DOHH2 (cell line): Measurements from ENCODE around the gene MATK.

ENCODE experiments used
- H3F3A ChIP-seq: fragments of 200-600 bp; sonication (generic), shearing (Covaris generic); 2 replicates; pipeline ENCODE4 v1.6.0; 2016; ENCODE audit warnings: antibody characterized with exemption, mild to moderate bottlenecking; ENCODE audit not compliant: control insufficient read depth, insufficient read depth
- H3K27ac ChIP-seq: fragments of 200-600 bp; sonication (generic); 2 replicates; pipeline ENCODE4 v1.5.1; 2014; ENCODE audit warnings: low read depth, mild to moderate bottlenecking, low read length, moderate library complexity
- H3K27me3 ChIP-seq: fragments of 200-600 bp; sonication (generic); 2 replicates; pipeline ENCODE4 v1.6.1; 2014; ENCODE audit warnings: mild to moderate bottlenecking, low read length, mixed read lengths; ENCODE audit not compliant: control insufficient read depth
- H3K36me3 ChIP-seq: fragments of 200-600 bp; sonication (generic); 2 replicates; pipeline ENCODE4 v1.6.1; 2014; ENCODE audit warnings: mild to moderate bottlenecking, low read length, moderate library complexity, mixed read lengths; ENCODE audit not compliant: control insufficient read depth
- H3K4me1 ChIP-seq: fragments of 200-600 bp; sonication (generic); 2 replicates; pipeline ENCODE4 v1.6.1; 2014; ENCODE audit warnings: mild to moderate bottlenecking, low read length, mixed read lengths; ENCODE audit not compliant: control insufficient read depth
- H3K4me2 ChIP-seq: fragments of 200-600 bp; sonication (generic); 2 replicates; pipeline ENCODE4 v1.6.0; 2014; ENCODE audit warnings: mild to moderate bottlenecking, low read length, moderate library complexity
- H3K4me3 ChIP-seq: fragments of 200-600 bp; sonication (generic); 2 replicates; pipeline ENCODE4 v1.5.1; 2014; ENCODE audit warnings: mild to moderate bottlenecking, low read length, mixed read lengths
- H3K79me2 ChIP-seq: fragments of 200-600 bp; sonication (generic); 2 replicates; pipeline ENCODE4 v1.6.1; 2014; ENCODE audit warnings: mild to moderate bottlenecking, low read length, mixed read lengths; ENCODE audit not compliant: control insufficient read depth
- H3K9me2 ChIP-seq: fragments of 200-600 bp; sonication (generic); replicated peaks from 2 replicates; pipeline ENCODE4 v1.6.1; 2014; ENCODE audit warnings: mild to moderate bottlenecking, low read length, mixed read lengths; ENCODE audit not compliant: control insufficient read depth
- H3K9me3 ChIP-seq: fragments of 200-600 bp; sonication (generic); 2 replicates; pipeline ENCODE4 v1.6.1; 2014; ENCODE audit warnings: antibody characterized with exemption, low read length, mixed read lengths; ENCODE audit not compliant: control insufficient read depth, insufficient read depth
- H4K20me1 ChIP-seq: fragments of 200-600 bp; sonication (generic); 2 replicates; pipeline ENCODE4 v1.6.0; 2014; ENCODE audit warnings: low read depth, mild to moderate bottlenecking, antibody characterized with exemption, low read length, moderate library complexity; ENCODE audit not compliant: control insufficient read depth, insufficient read depth
- EZH2phosphoT487 ChIP-seq: fragments of 200-600 bp; sonication (generic); IDR thresholded peaks from 2 replicates; pipeline ENCODE4 v1.6.1; 2017; ENCODE audit warnings: borderline replicate concordance, mild to moderate bottlenecking, antibody characterized with exemption, low read length, moderate library complexity, mixed read lengths
- TF ChIP-seq, protein P1 (sequence below): fragments of 200-600 bp; sonication (generic); IDR thresholded peaks from one replicate; pipeline ENCODE4 v1.5.1; 2014; ENCODE audit warnings: antibody characterized with exemption, mild to moderate bottlenecking, low read depth, low read length; ENCODE audit not compliant: poor library complexity, severe bottlenecking

MATK gene

DNA sequence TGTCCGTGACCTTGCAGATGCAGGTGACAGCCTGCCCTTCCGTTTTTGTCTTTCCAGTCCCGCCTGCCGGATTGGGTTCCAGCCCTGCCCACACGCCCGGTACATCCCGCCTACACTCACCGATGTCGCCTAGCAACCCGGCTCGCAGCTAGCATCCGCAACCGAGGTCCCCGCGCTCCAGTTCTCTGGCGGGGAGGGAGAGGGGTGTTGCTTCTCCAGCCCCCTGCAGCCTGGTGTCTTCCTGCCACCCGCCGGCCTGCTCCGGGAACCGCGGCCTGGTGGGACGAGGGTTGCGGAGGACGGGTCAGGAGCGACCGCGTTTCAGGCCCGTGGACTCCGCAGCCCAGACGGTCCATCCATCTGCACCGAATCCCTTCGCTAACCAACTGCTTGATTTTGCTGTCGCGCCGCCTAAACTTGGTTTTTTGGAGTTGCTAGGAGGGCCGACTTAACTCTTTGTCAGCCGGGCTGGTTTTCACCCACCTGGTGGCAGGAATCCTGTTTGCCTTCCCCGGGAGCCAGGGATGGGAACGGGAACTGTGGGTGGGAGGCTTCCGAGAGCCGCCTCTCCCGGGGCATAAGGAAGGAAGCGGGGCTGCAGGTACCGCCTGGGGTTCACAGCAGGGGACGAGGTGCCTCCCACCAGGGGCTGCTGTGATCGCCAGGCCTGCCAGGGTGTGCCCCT lies 15.4 kb upstream of the MATK start:
- Histone ChIP-seq H3K4me3 (no peak overlapping the region), H3K4me1 (no peaks in the 10 kb centered on the region)

GRCh38 chr19:3800996-3801395 lies 14.8 kb upstream of the MATK start:
- no peaks in the 10 kb centered on the region for H3K4me1 ChIP-seq
- no peaks in the 10 kb centered on the region for H3K9me3 ChIP-seq
- H3K4me2 ChIP-seq: no peak overlapping the region
- H4K20me1 ChIP-seq: no peaks in the 10 kb centered on the region
- peaks cover 14% of the 10 kb centered on the region for H3K27me3 ChIP-seq
- TF ChIP-seq, protein P1, sequence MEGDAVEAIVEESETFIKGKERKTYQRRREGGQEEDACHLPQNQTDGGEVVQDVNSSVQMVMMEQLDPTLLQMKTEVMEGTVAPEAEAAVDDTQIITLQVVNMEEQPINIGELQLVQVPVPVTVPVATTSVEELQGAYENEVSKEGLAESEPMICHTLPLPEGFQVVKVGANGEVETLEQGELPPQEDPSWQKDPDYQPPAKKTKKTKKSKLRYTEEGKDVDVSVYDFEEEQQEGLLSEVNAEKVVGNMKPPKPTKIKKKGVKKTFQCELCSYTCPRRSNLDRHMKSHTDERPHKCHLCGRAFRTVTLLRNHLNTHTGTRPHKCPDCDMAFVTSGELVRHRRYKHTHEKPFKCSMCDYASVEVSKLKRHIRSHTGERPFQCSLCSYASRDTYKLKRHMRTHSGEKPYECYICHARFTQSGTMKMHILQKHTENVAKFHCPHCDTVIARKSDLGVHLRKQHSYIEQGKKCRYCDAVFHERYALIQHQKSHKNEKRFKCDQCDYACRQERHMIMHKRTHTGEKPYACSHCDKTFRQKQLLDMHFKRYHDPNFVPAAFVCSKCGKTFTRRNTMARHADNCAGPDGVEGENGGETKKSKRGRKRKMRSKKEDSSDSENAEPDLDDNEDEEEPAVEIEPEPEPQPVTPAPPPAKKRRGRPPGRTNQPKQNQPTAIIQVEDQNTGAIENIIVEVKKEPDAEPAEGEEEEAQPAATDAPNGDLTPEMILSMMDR: no peak
- no peak for TF ChIP-seq EZH2phosphoT487
- no peak overlapping the region for H3K27ac ChIP-seq
- no peaks in the 10 kb centered on the region for H3K9me2 ChIP-seq
- no peaks in the 10 kb centered on the region for H3F3A ChIP-seq
- H3K36me3 ChIP-seq: no peaks in the 10 kb centered on the region
- H3K79me2 ChIP-seq: no peaks in the 10 kb centered on the region
- no peak overlapping the region for H3K4me3 ChIP-seq

More for the DNA sequence above, 15.4 kb upstream of the MATK start:
- Histone ChIP-seq H3K36me3 (no peaks in the 10 kb centered on the region), H3K27ac (no peak overlapping the region), H3K9me2 (no peaks in the 10 kb centered on the region), H3F3A (no peaks in the 10 kb centered on the region), H3K79me2 (no peaks in the 10 kb centered on the region), H3K4me2 (no peak overlapping the region), H4K20me1 (no peaks in the 10 kb centered on the region), H3K27me3 (peaks cover 14% of the 10 kb centered on the region), H3K9me3 (no peaks in the 10 kb centered on the region)
- peak; percentile 60; the same call in 1 of the 2 replicates for TF ChIP-seq EZH2phosphoT487
- TF ChIP-seq, protein P1: no peak

- no peaks in the 10 kb centered on the region for H3K79me2 ChIP-seq
- H3F3A ChIP-seq: no peaks in the 10 kb centered on the region
- peaks cover 14% of the 10 kb centered on the region for H3K27me3 ChIP-seq
- no peak overlapping the region for H3K4me3 ChIP-seq
- no peaks in the 10 kb centered on the region for H4K20me1 ChIP-seq
- no peaks in the 10 kb centered on the region for H3K4me1 ChIP-seq
- no peaks in the 10 kb centered on the region for H3K9me3 ChIP-seq
- no peak overlapping the region for H3K27ac ChIP-seq
- no peaks in the 10 kb centered on the region for H3K36me3 ChIP-seq
- H3K4me2 ChIP-seq: no peak overlapping the region
- TF ChIP-seq EZH2phosphoT487: no peak
- TF ChIP-seq, protein P1: no peak
- H3K9me2 ChIP-seq: no peaks in the 10 kb centered on the region
These were observed 12.0 kb upstream of the MATK start for GRCh38 chr19:3798137-3798536.
